KMS-11 (cell line): ENCODE measurements around the gene PACS1.

Experiments used
- H2AFZ ChIP-seq: fragments of 200-600 bp; sonication (generic); 2 replicates; pipeline ENCODE4 v1.6.1; 2016; ENCODE audit warnings: antibody characterized with exemption, mixed run types, low read depth
- H3K27ac ChIP-seq: fragments of 200-600 bp; sonication (generic); 2 replicates; pipeline ENCODE4 v1.6.1; 2016; ENCODE audit warnings: mild to moderate bottlenecking, mixed run types
- H3K27me3 ChIP-seq: fragments of 200-600 bp; sonication (generic); 2 replicates; pipeline ENCODE4 v1.6.1; 2017; ENCODE audit warnings: mild to moderate bottlenecking, low read depth, mixed run types, moderate library complexity; ENCODE audit not compliant: insufficient read depth
- H3K36me3 ChIP-seq: fragments of 200-600 bp; sonication (generic); 2 replicates; pipeline ENCODE4 v1.6.1; 2017; ENCODE audit warnings: mild to moderate bottlenecking, mixed run types; ENCODE audit not compliant: insufficient read depth
- H3K4me1 ChIP-seq: fragments of 200-600 bp; sonication (generic); 2 replicates; pipeline ENCODE4 v1.6.1; 2016; ENCODE audit warnings: mild to moderate bottlenecking, low read depth, mixed run types; ENCODE audit not compliant: poor library complexity, severe bottlenecking
- H3K4me2 ChIP-seq: fragments of 200-600 bp; sonication (generic); 2 replicates; pipeline ENCODE4 v1.7.0; 2016; ENCODE audit warnings: mild to moderate bottlenecking, mixed run types
- H3K4me3 ChIP-seq: fragments of 200-600 bp; sonication (generic); IDR thresholded peaks from 2 replicates; pipeline ENCODE4 v1.6.1; 2017; ENCODE audit warnings: low read depth, low read length, mixed read lengths; ENCODE audit not compliant: insufficient read depth
- H3K79me2 ChIP-seq: fragments of 200-600 bp; sonication (generic); 2 replicates; pipeline ENCODE4 v1.6.1; 2016; ENCODE audit warnings: low read depth, mixed run types; ENCODE audit not compliant: insufficient read depth
- H3K9ac ChIP-seq: fragments of 200-600 bp; sonication (generic); 2 replicates; pipeline ENCODE4 v1.6.1; 2016; ENCODE audit warnings: mild to moderate bottlenecking, mixed run types
- H4K20me1 ChIP-seq: fragments of 200-600 bp; sonication (generic); 2 replicates; pipeline ENCODE4 v1.6.1; 2016; ENCODE audit warnings: mild to moderate bottlenecking, mixed run types; ENCODE audit not compliant: insufficient read depth
- CTCF ChIP-seq: fragments of 200-600 bp; sonication (generic); conservative IDR thresholded peaks from 2 replicates; pipeline ENCODE4 v1.6.1; 2017; ENCODE audit warnings: low read depth, mild to moderate bottlenecking, antibody characterized with exemption, low read length, moderate library complexity, mixed read lengths

Gene PACS1

GRCh38 chr11:66044757-66045156 lies 25.3 kb upstream of the PACS1 start:
- no peak overlapping the region for H3K27ac ChIP-seq
- no peaks in the 10 kb centered on the region for H4K20me1 ChIP-seq
- no peak overlapping the region for H3K9ac ChIP-seq
- H3K79me2 ChIP-seq = no peaks in the 10 kb centered on the region
- no peak for TF ChIP-seq CTCF
- peak overlapping the region; percentile 63; the same call in 1 of the 2 replicates for H3K4me2 ChIP-seq
- no peak overlapping the region for H3K4me3 ChIP-seq
- no peaks in the 10 kb centered on the region for H3K27me3 ChIP-seq
- no peaks in the 10 kb centered on the region for H3K36me3 ChIP-seq
- peaks cover 25% of the 10 kb centered on the region for H3K4me1 ChIP-seq
- peak overlapping the region; percentile 60 for H2AFZ ChIP-seq

- H3K27me3 ChIP-seq = no peaks in the 10 kb centered on the region
- H3K79me2 ChIP-seq = no peaks in the 10 kb centered on the region
- H4K20me1 ChIP-seq = no peaks in the 10 kb centered on the region
- H3K27ac ChIP-seq = no peak overlapping the region
- H3K9ac ChIP-seq = no peak overlapping the region
- no peak overlapping the region for H3K4me3 ChIP-seq
- TF ChIP-seq CTCF = peak; percentile 93
- H2AFZ ChIP-seq = peak overlapping the region; percentile 60
- no peaks in the 10 kb centered on the region for H3K36me3 ChIP-seq
- peaks cover 25% of the 10 kb centered on the region for H3K4me1 ChIP-seq
- H3K4me2 ChIP-seq = peak overlapping the region; percentile 63
Observed at GRCh38 chr11:66045177-66045639, 24.9 kb upstream of the PACS1 start.

- no peaks in the 10 kb centered on the region for H3K36me3 ChIP-seq
- H3K27me3 ChIP-seq = no peaks in the 10 kb centered on the region
- H3K27ac ChIP-seq = no peak overlapping the region
- H4K20me1 ChIP-seq = no peaks in the 10 kb centered on the region
- H3K9ac ChIP-seq = no peak overlapping the region
- H3K4me1 ChIP-seq = peaks cover 35% of the 10 kb centered on the region
- no peak overlapping the region for H2AFZ ChIP-seq
- TF ChIP-seq CTCF = no peak
- H3K79me2 ChIP-seq = no peaks in the 10 kb centered on the region
- H3K4me2 ChIP-seq = no peak overlapping the region
- no peak overlapping the region for H3K4me3 ChIP-seq
Observed at GRCh38 chr11:66046901-66047300, 23.2 kb upstream of the PACS1 start.

- Histone ChIP-seq H3K4me3 (no peak overlapping the region), H3K4me2 (no peak overlapping the region)
Observed at GRCh38 chr11:66047541-66048365, 22.3 kb upstream of the PACS1 start.

More at GRCh38 chr11:66047541-66048365, 22.3 kb upstream of the PACS1 start:
- TF ChIP-seq CTCF = no peak
- H2AFZ ChIP-seq = no peak overlapping the region
- H3K27ac ChIP-seq = no peak overlapping the region
- H3K36me3 ChIP-seq = no peaks in the 10 kb centered on the region
- H3K9ac ChIP-seq = no peak overlapping the region
- peaks cover 6% of the 10 kb centered on the region for H3K79me2 ChIP-seq
- peaks cover 35% of the 10 kb centered on the region for H3K4me1 ChIP-seq
- H3K27me3 ChIP-seq = no peaks in the 10 kb centered on the region
- H4K20me1 ChIP-seq = no peaks in the 10 kb centered on the region
